Limb (tissue), 2 donors: ENCODE results near the gene ATP8A2.
A peak's percentile ranks its signal among the peaks of the same experiment; 100 is the strongest.
"Not testable (repeated sequence)": the region's sequence is repeated elsewhere in the genome, so short reads cannot be mapped to it uniquely, and the experiment has no call there.

Source experiments
- DNase-seq, 2 donors: peaks; one replicate each; pipeline ENCODE4 v3.0.0-alpha.2; 2016; ENCODE audit errors: extremely low spot score in 2 of 2

The ATP8A2 gene

DNA sequence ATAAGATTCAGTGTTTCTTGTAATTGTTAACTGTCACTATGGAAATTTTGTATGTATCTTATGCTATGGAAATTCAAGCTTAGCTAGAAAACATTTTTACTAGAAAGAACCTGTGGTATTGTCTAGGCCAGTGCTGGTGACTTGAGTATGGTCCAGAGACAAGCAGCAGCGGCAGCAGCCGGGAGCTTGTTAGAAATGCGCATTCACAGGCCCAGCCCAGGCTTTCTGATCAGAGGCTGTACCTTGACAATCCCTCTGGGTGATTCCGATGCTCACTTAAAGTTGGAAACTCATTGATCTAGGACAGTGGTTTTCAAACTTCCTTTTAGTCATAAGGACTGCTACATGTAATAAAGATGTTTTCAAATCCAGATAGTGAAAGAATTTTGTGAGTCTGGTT, 392.6 kb downstream of the ATP8A2 start:
- no peak for DNase-seq

- DNase-seq: no peak
These were observed 393.5 kb downstream of the ATP8A2 start for GRCh38 chr13:25765266-25765665.

DNA sequence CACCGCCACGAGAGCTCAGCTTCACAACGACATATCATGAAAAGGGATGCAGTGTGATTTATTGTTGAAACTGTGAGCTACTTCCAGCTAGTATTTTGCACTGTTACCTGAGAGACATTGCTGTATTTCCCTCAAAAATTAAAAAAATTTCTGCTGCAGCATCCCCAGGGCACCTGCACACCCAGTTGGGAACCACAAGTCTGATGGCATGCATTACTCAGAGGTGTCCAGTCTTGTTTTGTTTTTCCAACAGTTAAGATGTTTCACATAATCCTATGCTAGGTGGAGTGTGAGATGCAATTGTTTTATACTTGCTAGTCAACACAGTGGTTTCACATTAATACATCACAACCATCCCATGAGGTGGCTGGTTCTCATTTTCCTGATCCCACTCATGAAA, 394.8 kb downstream of the ATP8A2 start:
- no peak for DNase-seq

- no peak for DNase-seq
These were observed 395.2 kb downstream of the ATP8A2 start for GRCh38 chr13:25766991-25767390.

- no peak for DNase-seq
These were observed 396.6 kb downstream of the ATP8A2 start for GRCh38 chr13:25768376-25768775.

DNA sequence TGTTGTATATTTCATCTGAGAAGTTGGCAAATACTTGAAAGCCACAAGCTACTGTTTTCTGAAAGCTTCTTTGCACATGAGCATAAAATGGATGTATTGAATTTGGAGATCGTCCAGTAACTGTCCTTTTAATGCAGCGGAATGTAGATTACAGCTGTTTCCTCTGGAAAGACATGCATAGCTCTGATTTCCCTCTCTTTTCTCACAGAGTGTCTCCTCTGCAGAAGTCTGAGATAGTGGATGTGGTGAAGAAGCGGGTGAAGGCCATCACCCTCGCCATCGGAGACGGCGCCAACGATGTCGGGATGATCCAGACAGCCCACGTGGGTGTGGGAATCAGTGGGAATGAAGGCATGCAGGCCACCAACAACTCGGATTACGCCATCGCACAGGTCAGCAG, 397.1 kb downstream of the ATP8A2 start:
- peak in 1 of 2 donors; percentile 81 for DNase-seq

GRCh38 chr13:25770601-25771000, 398.8 kb downstream of the ATP8A2 start:
- no peak for DNase-seq

DNA sequence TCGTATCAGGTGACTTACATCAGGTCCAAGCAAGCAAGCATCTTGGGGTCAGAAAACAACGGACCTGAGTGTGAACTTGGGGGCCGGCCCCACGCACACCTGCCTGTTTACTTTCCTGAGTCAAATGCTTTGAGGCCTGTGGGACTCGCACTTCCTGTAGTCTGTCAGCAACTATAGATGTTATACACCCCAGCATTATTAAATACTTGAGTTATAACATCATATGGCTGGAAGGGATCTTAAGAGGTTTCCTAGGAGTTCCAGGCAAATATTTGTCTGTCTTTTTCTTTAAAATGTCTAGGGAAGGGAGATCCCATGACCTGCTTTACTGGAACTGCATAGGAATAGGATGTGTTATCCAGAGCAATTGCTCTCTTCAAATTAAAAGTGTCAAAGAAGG, 399.4 kb downstream of the ATP8A2 start:
- DNase-seq: peak; percentile 61 to 81

DNA sequence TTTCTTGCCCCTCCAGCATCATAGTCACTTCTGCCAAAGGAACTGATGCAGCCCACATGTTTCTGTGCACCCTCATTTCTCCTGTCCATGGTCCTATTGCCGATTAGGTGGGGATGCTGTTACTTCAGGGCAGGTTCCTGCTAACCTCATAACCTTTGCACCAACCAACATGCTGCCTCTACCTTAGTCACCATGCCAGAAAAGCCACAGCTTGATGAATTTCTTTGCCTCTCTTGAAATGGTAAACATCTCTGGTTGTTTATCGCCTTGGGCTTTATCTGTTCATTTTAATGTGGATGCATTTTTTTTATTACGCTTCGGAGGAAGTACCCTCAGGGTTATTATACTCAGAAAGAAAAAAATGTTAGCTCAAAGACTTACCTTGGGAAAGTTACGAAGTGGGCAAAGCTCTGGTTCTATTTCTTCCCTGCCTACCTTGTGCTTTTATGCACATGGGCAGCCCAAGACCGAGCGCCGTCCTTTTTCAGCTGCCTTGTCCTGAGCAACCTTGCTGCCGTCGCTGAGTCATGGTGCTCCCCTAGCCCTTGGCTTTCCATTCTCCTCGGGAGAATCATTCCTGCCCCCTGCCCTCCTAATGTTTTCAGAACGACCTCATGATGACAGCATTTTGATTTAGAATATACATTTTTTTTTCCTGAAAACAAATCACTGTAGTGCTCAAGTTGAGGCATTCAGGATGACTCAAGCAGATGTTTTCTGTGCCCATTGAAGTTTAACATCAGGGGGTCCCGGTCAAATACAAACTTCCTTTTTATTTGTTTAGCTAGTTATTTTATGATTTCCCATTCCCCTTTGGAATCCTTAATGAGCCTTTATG, 400.1 kb downstream of the ATP8A2 start:
- DNase-seq: no peak

- DNase-seq: not testable (repeated sequence)
These were observed 400.8 kb downstream of the ATP8A2 start for GRCh38 chr13:25772534-25772933.

DNA sequence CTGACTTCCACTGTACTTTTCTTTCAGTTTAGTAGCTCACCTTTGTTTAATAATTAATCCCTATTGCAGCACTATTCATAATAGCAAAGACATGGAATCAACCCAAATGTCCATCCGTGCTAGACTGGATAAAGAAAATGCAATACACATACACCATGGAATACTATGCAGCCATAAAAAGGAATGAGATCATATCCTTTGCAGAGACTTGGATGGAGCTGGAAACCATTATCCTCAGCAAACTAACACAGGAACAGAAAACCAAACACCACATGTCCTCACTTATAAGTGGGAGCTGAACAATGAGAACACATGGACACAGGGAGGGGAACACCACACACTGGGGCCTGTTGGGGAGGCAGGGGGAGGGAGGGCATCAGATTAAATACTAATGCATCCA, 402.3 kb downstream of the ATP8A2 start:
- DNase-seq: not testable (repeated sequence)

DNA sequence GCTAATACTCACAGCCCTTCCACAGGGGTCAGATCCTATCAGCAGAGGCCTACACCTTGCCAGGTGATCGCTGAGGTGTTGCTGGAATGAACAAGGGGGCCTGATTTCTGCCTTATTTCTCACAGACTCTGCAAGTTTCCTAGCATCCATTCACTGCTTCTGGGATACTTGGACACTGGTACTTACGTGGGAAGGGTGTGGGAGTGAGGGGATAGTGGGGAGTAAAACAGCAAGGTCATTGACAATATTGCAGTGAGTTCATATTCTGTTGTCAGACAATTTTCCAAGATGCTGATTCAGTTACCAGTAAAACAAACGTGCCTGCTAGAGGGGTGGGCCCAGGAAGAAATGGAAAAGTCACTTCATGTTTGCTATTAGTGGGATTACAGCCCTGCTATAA, 403.5 kb downstream of the ATP8A2 start:
- DNase-seq: no peak

DNA sequence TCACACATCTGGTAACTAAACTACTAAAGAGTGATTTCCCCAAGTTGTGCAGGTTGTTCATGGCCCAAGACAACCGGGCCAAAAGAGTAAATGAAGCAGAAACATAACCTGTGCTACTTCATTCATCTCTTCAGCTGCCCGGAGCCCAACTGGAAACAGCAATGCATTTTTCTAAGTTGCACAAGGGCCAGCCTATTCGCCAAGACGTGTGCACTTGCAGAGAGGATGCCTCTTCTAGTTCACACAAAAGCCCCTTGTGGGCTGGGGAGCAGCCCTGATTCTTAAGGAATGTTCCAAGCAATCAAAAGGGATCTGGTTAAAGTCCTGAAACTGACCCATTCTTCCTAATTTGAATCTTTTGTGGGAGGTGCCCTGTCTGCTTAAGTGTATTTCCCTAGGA, 404.2 kb downstream of the ATP8A2 start:
- DNase-seq: no peak

DNA sequence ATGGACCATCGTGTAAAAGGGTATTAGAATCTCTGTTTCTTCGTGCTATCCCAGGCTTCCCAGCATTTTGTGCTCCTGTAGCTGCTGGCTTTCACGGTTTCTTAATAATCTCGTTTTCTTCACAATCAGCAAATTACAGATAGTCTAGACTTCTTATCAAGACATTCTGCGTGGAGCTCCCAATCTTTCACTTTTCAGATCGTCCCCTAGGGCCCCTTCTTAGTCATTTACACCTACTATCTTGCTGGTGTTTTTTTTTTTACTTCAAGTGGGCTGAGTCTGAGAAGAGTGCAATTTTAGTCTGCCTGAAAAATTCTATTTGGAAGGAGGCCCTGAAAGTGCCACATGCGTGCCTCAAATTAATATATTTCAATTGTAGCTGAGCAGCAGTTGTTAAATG, 404.9 kb downstream of the ATP8A2 start:
- no peak for DNase-seq

DNA sequence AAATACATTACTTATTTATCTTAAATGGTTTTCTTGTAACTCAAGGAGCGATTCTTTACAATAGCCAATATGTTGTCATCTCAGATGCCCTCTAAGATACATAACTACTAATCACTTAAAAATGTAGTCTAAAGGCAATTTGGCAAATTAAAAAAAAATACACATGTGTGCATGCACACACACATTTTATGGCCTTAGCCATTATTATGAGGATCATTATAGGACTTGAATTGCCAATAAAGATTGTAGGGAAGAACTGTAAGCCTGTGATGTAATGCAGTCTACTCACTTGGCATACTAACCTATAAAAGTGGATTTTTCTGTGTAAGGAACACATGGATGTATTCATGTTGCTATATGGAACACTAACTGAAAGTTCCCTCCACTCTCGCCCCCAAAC, 405.7 kb downstream of the ATP8A2 start:
- no peak for DNase-seq

GRCh38 chr13:25778365-25778764, 406.6 kb downstream of the ATP8A2 start:
- DNase-seq: no peak

GRCh38 chr13:25778808-25779305, 407.1 kb downstream of the ATP8A2 start:
- DNase-seq: no peak

- DNase-seq: no peak
These were observed 411.3 kb downstream of the ATP8A2 start for GRCh38 chr13:25783076-25783475.

GRCh38 chr13:25783601-25784024, 411.8 kb downstream of the ATP8A2 start:
- no peak for DNase-seq

DNA sequence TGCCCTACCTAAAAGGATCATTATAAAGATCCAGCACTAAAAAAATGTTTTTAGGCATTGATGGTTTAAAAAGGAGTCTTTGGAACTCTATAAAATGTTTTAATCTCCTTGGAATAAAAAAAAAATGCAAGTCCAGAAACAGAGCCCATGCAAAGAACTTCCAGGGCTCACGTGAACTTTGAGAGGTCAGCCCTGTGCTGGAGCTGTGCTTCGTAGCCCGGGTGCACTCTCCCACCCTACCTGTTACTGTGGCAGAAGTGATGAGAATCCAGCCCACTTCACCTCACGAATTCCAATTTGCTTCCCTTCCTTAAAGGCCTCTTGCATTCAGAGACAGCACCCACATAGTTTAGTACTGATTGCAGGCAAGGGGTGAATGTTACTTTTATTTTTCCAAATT, 412.3 kb downstream of the ATP8A2 start:
- DNase-seq: no peak

- DNase-seq: not testable (repeated sequence)
These were observed 418.4 kb downstream of the ATP8A2 start for GRCh38 chr13:25790137-25790536.

GRCh38 chr13:25795277-25795676, 423.5 kb downstream of the ATP8A2 start:
- DNase-seq: no peak

DNA sequence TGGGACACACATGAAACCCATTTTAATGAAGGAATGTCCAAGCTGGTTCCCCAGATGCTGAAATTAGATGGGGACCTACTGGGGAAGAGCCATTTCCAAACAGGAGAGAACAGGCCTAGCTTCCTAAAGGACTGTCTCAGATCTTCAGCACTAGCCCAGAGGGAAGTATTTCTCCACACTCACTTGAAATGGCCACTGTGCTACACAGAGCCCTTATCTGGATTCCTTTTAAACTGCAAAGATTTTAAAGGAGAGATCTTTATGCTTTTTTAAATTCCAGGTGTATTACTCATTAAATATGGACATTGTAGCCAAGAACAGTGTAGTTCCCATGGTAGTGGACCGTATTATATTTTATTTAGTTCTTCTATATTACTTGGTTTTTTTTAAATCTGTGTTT, 424.7 kb downstream of the ATP8A2 start:
- no peak for DNase-seq
